ENCODE data around the gene ANKS4B.
"Not testable (repeated sequence)": the region's sequence is repeated elsewhere in the genome, so short reads cannot be mapped to it uniquely, and the experiment has no call there.

Gene ANKS4B, protein sequence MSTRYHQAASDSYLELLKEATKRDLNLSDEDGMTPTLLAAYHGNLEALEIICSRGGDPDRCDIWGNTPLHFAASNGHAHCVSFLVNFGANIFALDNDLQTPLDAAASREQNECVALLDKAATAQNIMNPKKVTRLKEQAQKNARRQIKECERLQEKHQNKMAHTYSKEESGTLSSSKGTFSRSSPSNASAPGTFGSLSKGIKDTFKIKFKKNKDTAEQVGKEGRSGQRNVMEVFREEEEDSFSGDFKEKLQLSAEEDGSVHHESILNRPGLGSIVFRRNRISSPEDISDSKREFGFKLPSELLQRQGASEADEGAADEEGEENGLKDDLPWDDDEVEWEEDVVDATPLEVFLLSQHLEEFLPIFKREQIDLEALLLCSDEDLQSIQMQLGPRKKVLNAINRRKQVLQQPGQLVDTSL

GRCh38 chr16:21233521-21234150, at the start of gene ANKS4B:
Gene ANKS4B, plus strand, starts transcription at chr16:21233699. Its CDS starts 39 bp downstream, at chr16:21233738.
- no peak for DNase-seq
- TF ChIP-seq GATA1 (IDR thresholded peaks at IDR 0.05; ENCODE audit: low read depth, low read length), result no peak
- TF ChIP-seq POLR2A (IDR thresholded peaks at IDR 0.05; ENCODE audit: low read length), result no peak

DNA sequence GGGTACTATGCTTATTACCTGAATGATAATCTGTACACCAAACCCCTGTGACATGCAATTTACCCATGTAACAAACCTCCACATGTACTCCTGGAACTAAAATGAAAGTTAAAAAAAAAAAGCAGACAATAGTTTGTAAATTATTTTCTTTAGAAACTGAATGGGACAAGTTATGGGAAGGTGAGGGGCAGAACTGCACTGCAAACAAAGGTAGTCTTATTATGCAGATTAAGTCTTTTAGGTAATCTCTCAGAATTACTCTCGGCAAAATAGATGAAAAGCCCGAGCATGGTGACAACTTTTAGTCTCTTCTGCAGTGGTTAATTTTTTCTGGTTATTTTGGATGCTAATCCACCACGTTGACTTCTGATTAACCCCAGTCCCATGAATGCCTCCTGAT, 49.5 kb upstream of the ANKS4B start:
- TF ChIP-seq POLR2A (IDR thresholded peaks at IDR 0.05; ENCODE audit: low read length), result no peak
- no peak for TF ChIP-seq GATA1 (IDR thresholded peaks at IDR 0.05; ENCODE audit: low read depth, low read length)
- DNase-seq, result no peak

GRCh38 chr16:21184834-21185233, 48.7 kb upstream of the ANKS4B start:
- DNase-seq, result no peak
- TF ChIP-seq GATA1 (IDR thresholded peaks at IDR 0.05; ENCODE audit: low read depth, low read length) (no peak), POLR2A (IDR thresholded peaks at IDR 0.05; ENCODE audit: low read length) (no peak)

- no peak for DNase-seq
- TF ChIP-seq POLR2A (IDR thresholded peaks at IDR 0.05; ENCODE audit: low read length) (no peak), GATA1 (IDR thresholded peaks at IDR 0.05; ENCODE audit: low read depth, low read length) (no peak)
Measured at GRCh38 chr16:21185659-21186325, 47.7 kb upstream of the ANKS4B start.

- TF ChIP-seq POLR2A (IDR thresholded peaks at IDR 0.05; ENCODE audit: low read length), result no peak
- TF ChIP-seq GATA1 (IDR thresholded peaks at IDR 0.05; ENCODE audit: low read depth, low read length), result no peak
Measured at GRCh38 chr16:21186326-21186691, 47.2 kb upstream of the ANKS4B start.

DNA sequence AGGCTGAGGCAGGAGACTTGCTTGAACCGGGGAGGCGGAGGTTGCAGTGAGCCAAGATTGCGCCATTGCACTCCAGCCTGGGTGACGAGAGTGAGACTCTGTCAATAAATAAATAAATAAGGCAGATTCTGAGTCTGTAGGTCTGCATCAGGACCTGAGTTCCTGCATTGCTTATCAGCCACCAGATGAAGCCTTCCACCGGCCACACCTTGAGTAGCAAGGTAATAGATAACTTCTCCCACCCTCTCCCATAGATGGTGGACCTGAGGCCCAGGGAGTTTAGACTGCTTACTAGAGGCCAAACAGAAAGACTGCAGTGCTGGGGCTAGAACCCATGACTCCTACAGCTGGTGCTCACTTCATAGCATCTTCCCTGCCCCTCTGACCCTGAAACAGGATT, 44.2 kb upstream of the ANKS4B start:
- no peak for DNase-seq

More at GRCh38 chr16:21186326-21186691, 47.2 kb upstream of the ANKS4B start:
- no peak for DNase-seq

DNA sequence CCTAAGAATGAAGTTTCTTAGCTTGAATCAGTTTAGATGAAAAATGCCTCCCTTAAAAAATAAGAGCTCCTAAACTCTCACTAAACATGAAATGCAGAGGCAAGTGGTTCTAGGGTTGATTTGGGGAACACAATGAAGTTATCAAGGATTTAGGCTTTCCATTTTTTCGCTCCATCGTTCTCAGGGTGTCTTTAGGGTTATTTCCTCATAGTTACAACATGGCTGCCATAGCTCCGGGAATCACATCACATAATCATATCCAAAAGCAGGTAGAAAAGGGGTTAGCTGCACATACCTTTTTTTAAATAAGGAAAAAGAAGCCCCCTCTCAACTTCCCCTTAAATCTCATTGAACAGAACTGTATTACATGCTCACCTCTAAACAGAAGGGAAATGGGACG, 43.5 kb upstream of the ANKS4B start:
- DNase-seq, result no peak
- TF ChIP-seq GATA1 (IDR thresholded peaks at IDR 0.05; ENCODE audit: low read depth, low read length) (no peak), POLR2A (IDR thresholded peaks at IDR 0.05; ENCODE audit: low read length) (no peak)

More for the DNA sequence above, 44.2 kb upstream of the ANKS4B start:
- TF ChIP-seq POLR2A (IDR thresholded peaks at IDR 0.05; ENCODE audit: low read length), result no peak
- no peak for TF ChIP-seq GATA1 (IDR thresholded peaks at IDR 0.05; ENCODE audit: low read depth, low read length)

- TF ChIP-seq GATA1 (IDR thresholded peaks at IDR 0.05; ENCODE audit: low read depth, low read length) (no peak), POLR2A (IDR thresholded peaks at IDR 0.05; ENCODE audit: low read length) (no peak)
- DNase-seq, result no peak
Measured at GRCh38 chr16:21190599-21190998, 42.9 kb upstream of the ANKS4B start.

- no peak for TF ChIP-seq GATA1 (IDR thresholded peaks at IDR 0.05; ENCODE audit: low read depth, low read length)
- DNase-seq, result no peak
Measured at GRCh38 chr16:21192991-21193390, 40.5 kb upstream of the ANKS4B start.

- TF ChIP-seq POLR2A (IDR thresholded peaks at IDR 0.05; ENCODE audit: low read length) (no peak), GATA1 (IDR thresholded peaks at IDR 0.05; ENCODE audit: low read depth, low read length) (no peak)
- DNase-seq, result no peak
Measured at GRCh38 chr16:21194771-21195301, 38.7 kb upstream of the ANKS4B start.

GRCh38 chr16:21195330-21195729, 38.2 kb upstream of the ANKS4B start:
- DNase-seq, result not testable (repeated sequence)

DNA sequence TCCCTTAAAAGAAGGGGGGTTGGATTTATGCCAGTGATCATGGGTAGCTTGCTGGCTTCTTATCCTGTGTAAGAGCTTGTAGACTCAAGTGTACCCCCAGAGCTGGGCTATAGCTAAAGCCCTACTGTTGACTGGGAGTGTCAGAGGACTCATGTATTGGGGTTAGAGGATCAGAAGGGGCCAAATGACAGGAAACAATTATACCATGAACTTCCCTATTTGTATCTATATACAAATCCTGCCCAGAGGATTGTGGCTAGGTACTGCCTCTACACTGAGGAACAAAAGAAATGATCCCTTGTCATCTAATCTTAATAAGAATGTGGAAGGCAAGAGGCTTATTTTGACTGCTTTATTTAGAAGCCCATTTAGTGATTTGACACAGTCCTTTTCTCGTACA, 36.4 kb upstream of the ANKS4B start:
- DNase-seq, result no peak
- no peak for TF ChIP-seq POLR2A (IDR thresholded peaks at IDR 0.05; ENCODE audit: low read length)
- no peak for TF ChIP-seq GATA1 (IDR thresholded peaks at IDR 0.05; ENCODE audit: low read depth, low read length)

DNA sequence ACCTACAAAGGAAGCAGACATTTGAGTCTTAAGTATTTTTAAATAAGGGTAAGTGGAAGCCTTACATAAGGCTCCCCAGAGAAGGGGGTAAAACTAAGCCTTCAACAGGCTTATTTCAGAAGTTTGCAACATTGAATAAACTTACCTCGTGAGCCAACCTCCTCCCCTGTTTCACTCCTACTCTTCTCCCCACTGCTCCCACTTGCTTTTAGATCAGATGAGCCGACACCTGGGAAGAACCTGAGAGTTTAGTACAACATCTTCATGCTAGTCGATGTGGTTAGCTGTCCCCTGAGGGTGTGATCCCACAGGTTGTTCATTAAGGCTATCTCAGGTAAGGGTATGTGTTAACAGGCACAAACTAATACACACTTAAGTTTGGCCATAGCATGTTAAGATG, 35.9 kb upstream of the ANKS4B start:
- DNase-seq, result no peak
- no peak for TF ChIP-seq GATA1 (IDR thresholded peaks at IDR 0.05; ENCODE audit: low read depth, low read length)
- no peak for TF ChIP-seq POLR2A (IDR thresholded peaks at IDR 0.05; ENCODE audit: low read length)

DNA sequence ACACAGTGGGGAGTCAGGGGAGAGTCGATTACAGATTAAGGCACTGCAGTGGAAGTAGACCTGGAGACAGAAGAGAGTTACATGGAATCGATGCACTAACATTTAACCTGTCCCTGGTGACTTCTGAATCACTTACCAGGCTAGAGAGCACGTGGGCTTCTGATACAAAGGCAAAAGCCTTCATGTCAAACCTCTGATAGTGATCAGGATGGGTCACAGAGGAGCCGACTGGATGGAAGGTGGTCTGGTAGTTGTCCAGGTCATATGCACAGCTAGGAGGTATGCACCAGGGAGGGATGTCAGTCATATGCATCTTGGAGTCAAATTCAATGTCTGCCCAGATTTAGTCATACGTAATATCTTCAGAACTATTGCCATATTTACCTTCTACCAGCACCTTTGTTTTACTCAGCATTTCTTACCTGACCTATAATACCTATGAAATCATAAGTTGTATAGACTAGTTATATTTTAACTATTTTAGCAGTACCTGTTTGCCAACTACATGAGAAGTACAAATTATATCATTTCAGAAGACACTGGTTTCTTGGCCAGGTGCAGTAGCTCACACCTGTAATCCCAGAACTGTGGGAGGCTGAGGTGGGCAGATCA, 33.8 kb upstream of the ANKS4B start:
- TF ChIP-seq POLR2A (IDR thresholded peaks at IDR 0.05; ENCODE audit: low read length) (no peak), GATA1 (IDR thresholded peaks at IDR 0.05; ENCODE audit: low read depth, low read length) (no peak)
- no peak for DNase-seq
